Measurements from ENCODE around the gene POLR2J. TPM values are rescaled to one million over a fixed set of nuclear protein-coding genes. Genes with fewer than 3 reads are reported as not detected.
"Not testable (repeated sequence)": the region's sequence is repeated elsewhere in the genome, so short reads cannot be mapped to it uniquely, and the experiment has no call there.

Gene POLR2J
- polyA plus RNA-seq, 1 experiment, result 46.9 TPM

DNA sequence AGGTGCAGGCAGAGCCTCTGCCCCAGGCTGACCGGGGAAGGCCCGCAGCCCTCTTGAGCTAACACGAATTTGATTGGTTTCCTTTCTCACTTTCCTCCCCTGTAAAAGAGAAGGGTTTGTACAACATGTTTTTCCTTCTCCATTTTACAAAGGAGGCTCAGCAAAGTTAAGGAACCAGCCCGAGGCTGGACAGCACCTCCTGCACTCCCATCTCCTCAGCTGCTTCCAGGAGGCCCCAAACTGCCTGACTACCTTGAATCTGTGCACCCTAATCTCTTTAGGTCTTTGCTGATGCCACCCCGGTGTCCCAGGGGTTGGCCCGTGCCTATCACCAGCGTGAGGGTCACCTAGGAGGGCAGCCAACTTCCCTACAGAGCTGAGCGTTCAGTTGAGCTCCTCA, 18.3 kb downstream of the POLR2J start:
- CTCF ChIA-PET, result no interaction called here
- POLR2A ChIA-PET, result no interaction called here
- no peak for DNase-seq (ENCODE audit: low read depth)

DNA sequence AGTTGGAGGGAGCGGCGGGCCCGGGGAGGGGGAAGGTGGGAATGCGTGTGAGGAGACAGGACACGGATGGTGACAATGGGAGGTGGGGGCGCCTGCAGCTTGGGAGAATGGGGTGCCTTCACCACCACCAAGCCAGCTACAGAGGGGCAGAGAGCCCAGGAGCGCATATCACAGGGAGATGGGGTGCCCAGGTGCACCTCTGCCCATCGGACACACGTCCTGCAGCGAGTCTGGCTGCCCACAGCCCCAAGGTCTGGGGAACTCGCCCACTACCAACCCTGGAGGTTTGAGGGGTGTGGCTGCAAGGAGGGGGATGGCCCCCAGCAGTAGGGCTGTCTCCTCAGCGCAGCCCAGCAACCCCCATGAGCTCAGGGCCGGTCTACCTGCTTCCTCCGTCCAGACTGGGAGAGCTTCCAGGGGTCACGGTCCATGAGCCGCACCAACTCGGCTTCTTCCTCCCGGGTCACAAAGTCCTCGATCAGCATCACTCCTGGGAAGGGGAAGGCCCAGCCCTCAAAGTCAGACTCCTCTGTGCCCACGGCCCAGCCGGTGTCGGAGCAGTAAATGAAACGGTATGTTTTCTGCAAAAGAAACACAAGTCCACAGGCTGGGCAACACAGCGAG, 19.4 kb downstream of the POLR2J start:
- Histone ChIP-seq H3K27me3 (ENCODE audit: control insufficient read depth, insufficient read depth, low read length) (no peaks in the 10 kb centered on the region), H3K36me3 (ENCODE audit: control insufficient read depth, insufficient read depth, low read length) (peaks cover 15% of the 10 kb centered on the region), H3K4me3 (ENCODE audit: low read depth, low read length) (no peak overlapping the region)
- TF ChIP-seq, protein P1, sequence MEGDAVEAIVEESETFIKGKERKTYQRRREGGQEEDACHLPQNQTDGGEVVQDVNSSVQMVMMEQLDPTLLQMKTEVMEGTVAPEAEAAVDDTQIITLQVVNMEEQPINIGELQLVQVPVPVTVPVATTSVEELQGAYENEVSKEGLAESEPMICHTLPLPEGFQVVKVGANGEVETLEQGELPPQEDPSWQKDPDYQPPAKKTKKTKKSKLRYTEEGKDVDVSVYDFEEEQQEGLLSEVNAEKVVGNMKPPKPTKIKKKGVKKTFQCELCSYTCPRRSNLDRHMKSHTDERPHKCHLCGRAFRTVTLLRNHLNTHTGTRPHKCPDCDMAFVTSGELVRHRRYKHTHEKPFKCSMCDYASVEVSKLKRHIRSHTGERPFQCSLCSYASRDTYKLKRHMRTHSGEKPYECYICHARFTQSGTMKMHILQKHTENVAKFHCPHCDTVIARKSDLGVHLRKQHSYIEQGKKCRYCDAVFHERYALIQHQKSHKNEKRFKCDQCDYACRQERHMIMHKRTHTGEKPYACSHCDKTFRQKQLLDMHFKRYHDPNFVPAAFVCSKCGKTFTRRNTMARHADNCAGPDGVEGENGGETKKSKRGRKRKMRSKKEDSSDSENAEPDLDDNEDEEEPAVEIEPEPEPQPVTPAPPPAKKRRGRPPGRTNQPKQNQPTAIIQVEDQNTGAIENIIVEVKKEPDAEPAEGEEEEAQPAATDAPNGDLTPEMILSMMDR (IDR thresholded peaks at IDR 0.05; ENCODE audit: insufficient read depth, low read depth, low read length), result no peak
- no peak for DNase-seq (ENCODE audit: low read depth)
- ChIA-PET CTCF (interaction anchor here (1.1 to 1.3 kb wide), 2 partner anchors 18 to 21 kb away, joined by 3 read pairs; no protein-coding TSS in a partner anchor), POLR2A (no interaction called here)

More for the DNA sequence above, 18.3 kb downstream of the POLR2J start:
- TF ChIP-seq, protein P1 (IDR thresholded peaks at IDR 0.05; ENCODE audit: insufficient read depth, low read depth, low read length), result no peak
- no peak overlapping the region for H3K4me3 ChIP-seq (ENCODE audit: low read depth, low read length)
- no peaks in the 10 kb centered on the region for H3K27me3 ChIP-seq (ENCODE audit: control insufficient read depth, insufficient read depth, low read length)
- H3K36me3 ChIP-seq (ENCODE audit: control insufficient read depth, insufficient read depth, low read length), result peaks cover 15% of the 10 kb centered on the region

DNA sequence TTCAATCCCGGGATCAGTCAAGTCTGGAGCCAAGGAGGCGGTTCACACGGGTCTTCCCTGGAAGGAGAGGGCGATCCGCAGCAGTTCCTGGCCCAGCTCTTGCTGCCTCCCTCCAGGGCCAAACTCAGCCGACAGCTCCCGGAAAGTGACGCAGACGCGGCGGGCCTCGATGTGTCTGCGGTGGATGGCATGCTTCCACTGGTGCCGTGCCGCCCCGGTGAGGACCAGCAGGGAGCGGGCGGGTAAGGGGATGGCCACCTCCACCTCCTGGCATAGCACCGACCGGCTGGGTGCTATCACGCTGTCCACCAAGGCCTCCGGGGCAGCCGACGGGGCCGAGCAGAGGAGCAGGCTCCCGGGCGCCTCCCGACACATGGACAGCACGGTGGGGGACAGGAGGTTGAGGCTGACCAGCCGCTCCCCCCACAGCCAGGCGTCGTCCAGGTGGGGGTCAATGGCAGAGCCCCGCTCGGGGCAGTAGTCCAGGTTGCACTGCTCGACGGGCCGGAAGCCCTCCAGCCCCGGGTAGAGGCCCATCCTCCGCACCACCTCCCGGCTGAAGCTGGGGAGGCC, 21.3 kb downstream of the POLR2J start:
- ChIA-PET POLR2A (no interaction called here), CTCF (no interaction called here)
- Histone ChIP-seq H3K4me3 (ENCODE audit: low read depth, low read length) (no peak overlapping the region), H3K36me3 (ENCODE audit: control insufficient read depth, insufficient read depth, low read length) (peaks cover 15% of the 10 kb centered on the region), H3K27me3 (ENCODE audit: control insufficient read depth, insufficient read depth, low read length) (no peaks in the 10 kb centered on the region)
- TF ChIP-seq, protein P1 (IDR thresholded peaks at IDR 0.05; ENCODE audit: insufficient read depth, low read depth, low read length), result no peak
- no peak for DNase-seq (ENCODE audit: low read depth)

DNA sequence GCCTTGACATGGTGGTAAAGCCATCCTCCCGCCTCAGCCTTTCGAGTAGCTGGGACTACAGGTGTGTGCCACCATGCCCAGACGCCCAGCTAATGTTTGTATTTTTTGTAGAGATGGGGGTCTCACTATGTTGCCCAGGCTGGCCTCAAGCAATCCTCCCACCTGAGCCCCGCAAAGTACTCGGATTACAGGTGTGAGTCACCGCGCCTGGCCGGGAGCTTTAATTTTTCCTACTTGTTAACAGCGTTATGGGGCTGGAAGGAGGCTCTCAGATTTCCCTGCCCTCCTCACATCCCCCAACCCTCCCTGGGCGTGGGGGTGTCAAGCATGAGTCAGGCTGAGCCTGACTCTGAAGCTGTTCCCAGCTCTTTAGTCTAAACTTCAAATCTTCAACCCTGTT, 22.4 kb downstream of the POLR2J start:
- ChIA-PET POLR2A (no interaction called here), CTCF (no interaction called here)
- TF ChIP-seq, protein P1 (IDR thresholded peaks at IDR 0.05; ENCODE audit: insufficient read depth, low read depth, low read length), result no peak
- H3K36me3 ChIP-seq (ENCODE audit: control insufficient read depth, insufficient read depth, low read length), result peaks cover 15% of the 10 kb centered on the region
- H3K4me3 ChIP-seq (ENCODE audit: low read depth, low read length), result no peak overlapping the region
- no peaks in the 10 kb centered on the region for H3K27me3 ChIP-seq (ENCODE audit: control insufficient read depth, insufficient read depth, low read length)
- no peak for DNase-seq (ENCODE audit: low read depth)

DNA sequence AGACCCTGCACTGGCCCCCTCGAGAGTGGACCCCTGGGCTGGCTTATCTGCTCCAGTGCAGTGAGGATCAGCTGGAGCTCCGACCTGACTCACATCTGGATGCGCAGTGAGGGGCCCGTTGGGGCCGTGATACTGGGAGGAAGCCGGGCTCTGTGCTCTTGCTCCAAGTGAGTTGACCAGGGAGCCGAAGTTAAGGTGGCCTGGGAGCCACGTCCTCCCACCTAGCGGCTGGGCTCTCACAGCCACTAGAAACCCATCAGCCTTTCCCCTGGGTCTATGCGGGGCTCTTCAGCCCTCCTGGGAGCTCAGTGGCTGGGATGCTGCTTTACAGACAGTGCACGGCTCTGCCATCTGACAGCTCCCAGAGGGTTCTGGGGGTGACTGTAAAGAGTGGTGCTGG, 23.1 kb downstream of the POLR2J start:
- no peak overlapping the region for H3K4me3 ChIP-seq (ENCODE audit: low read depth, low read length)
- H3K36me3 ChIP-seq (ENCODE audit: control insufficient read depth, insufficient read depth, low read length), result peaks cover 15% of the 10 kb centered on the region
- CTCF ChIA-PET, result no interaction called here
- POLR2A ChIA-PET, result no interaction called here
- TF ChIP-seq, protein P1 (IDR thresholded peaks at IDR 0.05; ENCODE audit: insufficient read depth, low read depth, low read length), result no peak
- no peaks in the 10 kb centered on the region for H3K27me3 ChIP-seq (ENCODE audit: control insufficient read depth, insufficient read depth, low read length)
- DNase-seq (ENCODE audit: low read depth), result no peak

DNA sequence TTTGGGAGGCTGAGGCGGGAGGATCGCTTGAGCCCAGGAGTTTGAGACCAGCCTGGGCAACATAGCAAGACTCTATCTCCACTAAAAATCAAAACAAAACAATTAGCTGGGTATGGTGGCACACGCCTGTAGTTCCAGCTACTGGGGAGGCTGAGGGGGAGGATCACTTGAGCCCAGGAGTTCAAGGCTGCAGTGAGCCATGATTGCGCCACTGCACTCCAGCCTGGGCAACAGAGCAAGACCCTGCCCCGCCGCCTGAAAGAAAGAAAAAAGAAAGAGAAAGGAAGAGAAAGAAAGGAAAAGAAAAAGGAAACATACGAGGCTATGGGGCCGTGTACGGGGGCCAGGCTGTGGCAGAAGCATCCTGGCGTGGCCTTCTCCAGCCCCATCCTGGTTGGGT, 23.8 kb downstream of the POLR2J start:
- peaks cover 15% of the 10 kb centered on the region for H3K36me3 ChIP-seq (ENCODE audit: control insufficient read depth, insufficient read depth, low read length)
- DNase-seq (ENCODE audit: low read depth); POLR2A ChIA-PET; H3K27me3 ChIP-seq (ENCODE audit: control insufficient read depth, insufficient read depth, low read length); H3K4me3 ChIP-seq (ENCODE audit: low read depth, low read length); CTCF ChIA-PET: not testable (repeated sequence)

Data from BJ (cell line).